OCI-LY1 (cell line): ENCODE measurements around the gene DNAAF2.

Experiments
- H2AFZ ChIP-seq: fragments of 200-600 bp; sonication (generic), shearing (Covaris generic); 2 replicates; pipeline ENCODE4 v1.6.0; 2014; ENCODE audit warnings: antibody characterized with exemption, mild to moderate bottlenecking, low read length
- H3F3A ChIP-seq: fragments of 200-600 bp; sonication (generic), shearing (Covaris generic); 2 replicates; pipeline ENCODE4 v1.6.0; 2014; ENCODE audit warnings: mild to moderate bottlenecking, antibody characterized with exemption, low read length, moderate library complexity; ENCODE audit not compliant: insufficient read depth
- H3K27ac ChIP-seq: fragments of 200-600 bp; sonication (generic); 2 replicates; pipeline ENCODE4 v1.5.1; 2014; ENCODE audit warnings: low read length, mixed run types, mild to moderate bottlenecking, low read depth; ENCODE audit not compliant: poor library complexity, severe bottlenecking
- H3K27me3 ChIP-seq: fragments of 200-600 bp; sonication (generic); 2 replicates; pipeline ENCODE4 v1.6.0; 2014; ENCODE audit warnings: antibody characterized with exemption, mild to moderate bottlenecking, low read length, moderate library complexity; ENCODE audit not compliant: insufficient read depth
- H3K36me3 ChIP-seq: fragments of 200-600 bp; sonication (generic); 2 replicates; pipeline ENCODE4 v1.6.1; 2014; ENCODE audit warnings: mild to moderate bottlenecking, antibody characterized with exemption, low read length, moderate library complexity, mixed read lengths; ENCODE audit not compliant: insufficient read depth
- H3K4me1 ChIP-seq: fragments of 200-600 bp; sonication (generic); 2 replicates; pipeline ENCODE4 v1.5.1; 2014; ENCODE audit warnings: mild to moderate bottlenecking, low read length, moderate library complexity; ENCODE audit not compliant: insufficient read depth, severe bottlenecking
- H3K4me2 ChIP-seq: fragments of 200-600 bp; sonication (generic), shearing (Covaris generic); 2 replicates; pipeline ENCODE4 v1.6.1; 2014; ENCODE audit warnings: low read length
- H3K4me3 ChIP-seq: fragments of 200-600 bp; sonication (generic); 2 replicates; pipeline ENCODE4 v1.5.1; 2014; ENCODE audit warnings: low read length, low read depth, mild to moderate bottlenecking, mixed read lengths; ENCODE audit not compliant: poor library complexity, severe bottlenecking
- H3K79me2 ChIP-seq: fragments of 200-600 bp; shearing (Covaris generic); 2 replicates; pipeline ENCODE4 v1.6.1; 2016; ENCODE audit warnings: mixed run types, low read length, mixed read lengths; ENCODE audit not compliant: insufficient read depth
- H3K9ac ChIP-seq: fragments of 200-600 bp; sonication (generic), shearing (Covaris generic); 2 replicates; pipeline ENCODE4 v1.6.1; 2014; ENCODE audit warnings: mild to moderate bottlenecking, low read length, mixed read lengths
- H3K9me2 ChIP-seq: fragments of 200-600 bp; sonication (generic), shearing (Covaris generic); 2 replicates; pipeline ENCODE4 v1.6.1; 2014; ENCODE audit warnings: low read depth, mild to moderate bottlenecking, low read length, mixed read lengths
- H3K9me3 ChIP-seq: fragments of 200-600 bp; shearing (Covaris generic); 2 replicates; pipeline ENCODE4 v1.6.1; 2014; ENCODE audit warnings: low read length, mixed read lengths
- H4K20me1 ChIP-seq: fragments of 200-600 bp; sonication (generic), shearing (Covaris generic); 2 replicates; pipeline ENCODE4 v1.6.0; 2016; ENCODE audit warnings: mild to moderate bottlenecking, low read length; ENCODE audit not compliant: insufficient read depth
- EZH2 ChIP-seq: fragments of 200-600 bp; sonication (generic), shearing (Covaris generic); IDR thresholded peaks from 2 replicates; pipeline ENCODE4 v1.8.0; 2017; ENCODE audit warnings: borderline replicate concordance, mixed run types, mild to moderate bottlenecking, antibody characterized with exemption, low read length, moderate library complexity, mixed read lengths
- TF ChIP-seq, protein P1 (sequence below): fragments of 200-600 bp; sonication (generic), shearing (Covaris generic); IDR thresholded peaks from 2 replicates; pipeline ENCODE4 v1.5.1; 2017; ENCODE audit warnings: mild to moderate bottlenecking, antibody characterized with exemption, low read length, moderate library complexity, mixed read lengths

DNAAF2 gene

DNA sequence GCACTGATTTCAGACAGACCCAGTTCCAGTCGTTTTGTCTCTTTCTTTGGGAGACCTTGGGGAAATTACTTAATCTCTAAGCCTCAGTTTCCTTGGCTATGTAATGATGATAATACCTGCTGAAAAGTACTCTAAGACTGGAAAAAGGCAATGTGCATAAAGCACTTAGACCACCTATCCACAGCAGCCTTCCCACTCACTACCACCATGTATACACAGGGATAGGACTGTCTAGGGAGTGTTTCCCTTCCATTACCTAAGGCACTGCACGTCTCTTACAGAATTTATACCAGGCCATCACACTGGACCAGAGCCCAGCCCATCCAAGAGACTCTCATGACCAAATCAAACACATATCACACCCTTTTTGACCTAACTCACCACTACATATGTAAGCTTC is 55.2 kb downstream of the DNAAF2 start:
- no peaks in the 10 kb centered on the region for H3K27me3 ChIP-seq
- H3K27ac ChIP-seq = no peak overlapping the region
- peaks cover 83% of the 10 kb centered on the region for H3K36me3 ChIP-seq
- H3F3A ChIP-seq = no peaks in the 10 kb centered on the region
- peaks cover 7% of the 10 kb centered on the region; the same call in 1 of the 2 replicates for H4K20me1 ChIP-seq
- no peak overlapping the region for H3K9ac ChIP-seq
- TF ChIP-seq, protein P1, sequence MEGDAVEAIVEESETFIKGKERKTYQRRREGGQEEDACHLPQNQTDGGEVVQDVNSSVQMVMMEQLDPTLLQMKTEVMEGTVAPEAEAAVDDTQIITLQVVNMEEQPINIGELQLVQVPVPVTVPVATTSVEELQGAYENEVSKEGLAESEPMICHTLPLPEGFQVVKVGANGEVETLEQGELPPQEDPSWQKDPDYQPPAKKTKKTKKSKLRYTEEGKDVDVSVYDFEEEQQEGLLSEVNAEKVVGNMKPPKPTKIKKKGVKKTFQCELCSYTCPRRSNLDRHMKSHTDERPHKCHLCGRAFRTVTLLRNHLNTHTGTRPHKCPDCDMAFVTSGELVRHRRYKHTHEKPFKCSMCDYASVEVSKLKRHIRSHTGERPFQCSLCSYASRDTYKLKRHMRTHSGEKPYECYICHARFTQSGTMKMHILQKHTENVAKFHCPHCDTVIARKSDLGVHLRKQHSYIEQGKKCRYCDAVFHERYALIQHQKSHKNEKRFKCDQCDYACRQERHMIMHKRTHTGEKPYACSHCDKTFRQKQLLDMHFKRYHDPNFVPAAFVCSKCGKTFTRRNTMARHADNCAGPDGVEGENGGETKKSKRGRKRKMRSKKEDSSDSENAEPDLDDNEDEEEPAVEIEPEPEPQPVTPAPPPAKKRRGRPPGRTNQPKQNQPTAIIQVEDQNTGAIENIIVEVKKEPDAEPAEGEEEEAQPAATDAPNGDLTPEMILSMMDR = no peak
- no peak for TF ChIP-seq EZH2
- H3K9me3 ChIP-seq = no peaks in the 10 kb centered on the region
- no peak overlapping the region for H2AFZ ChIP-seq
- H3K4me1 ChIP-seq = peaks cover 22% of the 10 kb centered on the region
- H3K9me2 ChIP-seq = no peaks in the 10 kb centered on the region
- H3K4me2 ChIP-seq = no peak overlapping the region
- H3K4me3 ChIP-seq = no peak overlapping the region
- H3K79me2 ChIP-seq = peaks cover 43% of the 10 kb centered on the region

DNA sequence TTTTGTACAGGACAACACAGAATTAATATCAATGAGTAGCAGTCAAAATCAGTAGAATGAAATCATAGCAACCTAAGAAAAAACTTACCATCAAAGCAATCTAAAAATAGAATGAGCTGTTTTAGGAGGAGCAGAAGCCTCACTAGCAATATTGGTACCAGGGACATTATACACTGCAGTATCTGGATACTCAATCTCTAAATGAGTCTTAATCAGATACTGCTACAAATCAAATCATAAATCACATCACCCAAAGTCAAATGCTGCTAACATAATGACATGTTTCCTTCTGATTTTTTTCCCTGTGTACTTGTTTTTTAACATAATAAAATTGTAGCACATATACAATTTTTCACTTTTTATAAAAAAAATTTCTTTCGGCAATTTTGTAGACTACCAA is 56.9 kb downstream of the DNAAF2 start:
- Histone ChIP-seq H3K27me3 (no peaks in the 10 kb centered on the region), H4K20me1 (no peaks in the 10 kb centered on the region), H3K4me1 (peaks cover 5% of the 10 kb centered on the region), H3K9me3 (no peaks in the 10 kb centered on the region), H2AFZ (no peak overlapping the region), H3F3A (no peaks in the 10 kb centered on the region), H3K4me2 (no peak overlapping the region), H3K4me3 (no peak overlapping the region), H3K36me3 (peaks cover 83% of the 10 kb centered on the region), H3K79me2 (peaks cover 26% of the 10 kb centered on the region), H3K9me2 (no peaks in the 10 kb centered on the region), H3K9ac (no peak overlapping the region), H3K27ac (no peak overlapping the region)
- TF ChIP-seq EZH2 = no peak
- TF ChIP-seq, protein P1 = no peak
